HG03520 (cell line): ENCODE results near the gene SHISA9.
"Not testable (repeated sequence)": the region's sequence is repeated elsewhere in the genome, so short reads cannot be mapped to it uniquely, and the experiment has no call there.

ENCODE experiments used
- ATAC-seq: cut with Tn5 transposase; IDR thresholded peaks from one replicate; pipeline ENCODE4 v1.9.1; 2021; ENCODE audit warnings: mild to moderate bottlenecking, moderate library complexity; ENCODE audit not compliant: unreplicated experiment

The SHISA9 gene

GRCh38 chr16:12901597-12902461, at the start of gene SHISA9:
Gene SHISA9, plus strand, starts transcription at chr16:12901598.
- no peak for ATAC-seq

DNA sequence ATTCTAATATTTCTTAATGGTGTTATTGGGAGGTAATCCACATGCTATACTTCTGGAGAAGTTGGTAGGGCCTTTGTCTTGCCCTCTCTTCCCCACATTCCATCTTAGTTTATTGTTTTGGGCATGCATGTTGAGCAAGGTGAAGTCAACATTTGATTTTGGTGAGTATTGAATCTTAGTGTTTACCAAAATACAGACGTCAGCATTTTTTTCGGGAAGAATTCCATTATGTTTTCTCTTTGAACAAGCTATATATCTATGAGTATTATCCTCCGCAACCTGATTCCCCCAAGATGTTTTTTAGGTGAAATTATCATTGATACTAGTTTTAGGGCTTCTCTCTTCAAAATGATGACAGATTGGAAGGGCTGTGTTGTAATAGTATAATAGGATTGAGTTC, 47.4 kb upstream of the SHISA9 start:
- no peak for ATAC-seq

- not testable (repeated sequence) for ATAC-seq
Measured at GRCh38 chr16:12857435-12857834, 44.0 kb upstream of the SHISA9 start.

DNA sequence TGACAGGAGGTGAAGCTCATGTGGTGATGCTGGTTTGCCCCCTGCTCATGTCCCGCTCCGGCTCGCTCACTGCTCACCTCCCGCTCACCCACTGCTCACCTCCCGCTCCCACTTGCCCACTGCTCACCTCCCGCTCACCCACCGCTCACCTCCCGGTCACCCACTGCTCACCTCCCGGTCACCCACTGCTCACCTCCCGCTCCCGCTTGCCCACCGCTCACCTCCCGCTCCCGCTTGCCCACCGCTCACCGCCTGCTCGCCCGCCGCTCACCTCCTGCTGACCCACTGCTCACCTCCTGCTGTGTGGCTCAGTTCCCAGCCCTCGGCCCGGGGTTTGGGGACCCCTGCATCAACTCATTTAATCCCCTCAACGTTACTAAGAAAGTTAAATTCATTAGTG, 39.1 kb upstream of the SHISA9 start:
- ATAC-seq: no peak

GRCh38 chr16:12862941-12863340, 38.5 kb upstream of the SHISA9 start:
- ATAC-seq: no peak

DNA sequence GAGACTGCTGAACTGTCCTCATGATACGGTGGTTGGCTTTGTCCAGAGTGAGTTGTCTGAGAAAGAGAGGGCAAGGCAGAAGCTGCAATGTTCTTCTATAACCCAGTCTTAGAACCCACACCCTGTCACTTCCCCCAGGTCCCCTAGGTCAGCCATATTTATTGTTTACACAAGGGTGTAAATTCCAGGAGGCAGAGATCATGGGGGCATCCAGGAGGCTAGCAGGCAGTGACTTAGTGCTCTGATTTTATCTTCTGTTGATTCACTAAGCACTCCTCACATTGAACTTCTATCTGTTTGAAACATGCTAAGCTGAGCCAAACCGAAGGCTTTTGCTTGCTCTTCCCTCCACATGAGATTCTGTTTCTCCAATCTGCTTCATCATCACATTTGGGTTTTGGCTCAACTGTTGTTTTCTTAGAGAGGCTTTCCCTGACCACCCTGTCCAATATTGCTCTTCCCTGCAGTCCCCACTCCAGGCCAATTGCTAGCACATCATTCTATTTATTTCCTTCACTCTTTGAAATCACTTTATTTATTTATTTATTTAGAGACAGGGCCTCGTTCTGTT, 34.3 kb upstream of the SHISA9 start:
- ATAC-seq: no peak

- no peak for ATAC-seq
Measured at GRCh38 chr16:12868169-12868568, 33.2 kb upstream of the SHISA9 start.

DNA sequence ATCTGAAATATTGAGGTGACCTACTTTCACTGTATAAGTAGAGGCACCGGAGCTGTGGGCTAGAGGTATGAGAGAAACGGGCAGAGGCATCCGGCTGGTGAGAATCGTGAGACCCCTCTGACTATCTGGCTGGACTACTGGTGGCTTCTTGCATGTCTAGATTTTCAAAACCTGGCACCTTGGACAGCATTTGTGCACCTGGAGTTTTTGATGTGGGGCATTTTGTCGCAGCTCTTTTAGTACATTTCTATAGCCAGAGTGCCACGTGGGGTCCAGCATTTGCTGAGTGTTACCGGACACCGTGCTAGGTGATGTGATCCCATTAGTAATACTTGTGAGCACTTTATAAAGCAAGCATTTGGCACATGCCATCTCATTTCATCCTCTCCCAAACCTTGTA, 32.6 kb upstream of the SHISA9 start:
- ATAC-seq: no peak

- ATAC-seq: no peak
Measured at GRCh38 chr16:12869698-12870427, 31.5 kb upstream of the SHISA9 start.

GRCh38 chr16:12871784-12872183, 29.6 kb upstream of the SHISA9 start:
- no peak for ATAC-seq

DNA sequence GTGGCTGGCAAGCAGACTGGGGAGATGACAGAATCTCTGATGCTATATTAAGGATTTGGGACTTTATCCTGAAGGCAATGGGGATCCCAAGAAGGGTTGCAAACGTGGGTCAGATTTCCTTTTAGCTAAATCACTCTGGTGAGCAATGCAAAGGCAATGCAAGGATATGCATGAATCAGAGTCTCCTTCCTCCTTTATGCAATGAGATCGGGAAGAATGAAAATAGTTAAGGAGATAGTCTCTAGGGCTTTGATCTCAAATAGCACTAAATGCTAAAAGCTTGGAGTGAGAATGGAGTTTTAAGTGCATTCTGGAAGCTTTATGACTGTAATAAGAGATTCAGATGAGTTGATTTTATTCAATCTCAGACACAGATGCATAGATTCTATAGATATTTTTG, 27.2 kb upstream of the SHISA9 start:
- no peak for ATAC-seq

- no peak for ATAC-seq
Measured at GRCh38 chr16:12876778-12877177, 24.6 kb upstream of the SHISA9 start.

DNA sequence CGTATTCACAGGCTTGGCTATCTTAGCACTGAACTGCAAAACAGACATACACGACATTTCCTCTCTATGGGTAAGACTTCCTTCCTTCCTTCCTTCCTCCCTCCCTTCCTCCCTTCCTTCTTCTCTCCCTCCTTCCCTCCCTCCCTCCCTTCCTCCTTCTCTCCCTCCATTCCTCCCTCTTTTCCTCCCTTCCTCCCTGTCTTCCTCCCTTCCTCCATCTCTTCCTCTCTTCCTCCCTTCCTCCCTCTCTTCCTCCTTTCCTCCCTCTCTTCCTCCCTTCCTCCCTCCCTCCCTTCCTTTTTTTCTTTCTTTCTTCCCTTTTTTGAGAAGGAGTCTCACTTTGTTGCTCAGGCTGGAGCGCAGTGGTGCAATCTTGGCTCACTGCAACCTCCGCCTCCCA, 22.4 kb upstream of the SHISA9 start:
- ATAC-seq: no peak

- no peak for ATAC-seq
Measured at GRCh38 chr16:12879812-12880211, 21.6 kb upstream of the SHISA9 start.

DNA sequence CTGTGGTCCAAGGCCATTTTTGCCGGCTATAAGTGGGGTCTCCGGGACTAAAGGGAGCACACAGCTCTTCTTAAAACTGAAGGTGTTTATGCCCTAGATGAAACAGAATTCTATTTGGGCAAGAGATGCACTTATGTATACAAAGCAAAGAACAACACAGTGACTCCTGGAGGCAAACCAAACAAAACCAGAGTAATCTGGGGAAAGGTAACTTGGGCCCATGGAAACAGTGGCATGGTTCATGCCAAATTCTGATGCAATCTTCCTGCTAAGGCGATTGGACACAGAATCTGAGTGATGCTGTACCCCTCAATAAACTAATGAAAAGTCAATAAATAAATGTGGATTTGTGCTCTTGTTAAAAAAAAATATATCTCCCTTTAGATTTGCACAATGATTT, 20.2 kb upstream of the SHISA9 start:
- ATAC-seq: no peak

GRCh38 chr16:12881740-12882139, 19.7 kb upstream of the SHISA9 start:
- no peak for ATAC-seq

DNA sequence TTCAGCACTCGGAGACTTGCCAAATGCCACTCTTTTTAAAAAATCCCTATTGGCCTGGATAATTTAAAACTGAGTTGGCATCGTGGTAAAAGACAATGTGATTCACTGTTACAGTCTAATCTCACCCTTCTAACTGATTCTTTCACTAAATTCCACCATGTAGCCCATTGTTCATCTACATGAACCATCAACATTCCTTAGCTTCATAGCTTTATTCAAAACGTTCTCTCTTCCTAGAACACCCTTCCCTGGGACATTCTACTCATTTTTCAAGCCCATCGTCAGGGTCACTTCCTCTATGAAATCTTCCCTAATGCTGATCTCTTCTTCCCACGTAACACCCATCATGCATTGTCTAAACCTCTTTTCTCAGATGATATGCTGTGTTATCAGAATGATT, 15.7 kb upstream of the SHISA9 start:
- ATAC-seq: no peak

DNA sequence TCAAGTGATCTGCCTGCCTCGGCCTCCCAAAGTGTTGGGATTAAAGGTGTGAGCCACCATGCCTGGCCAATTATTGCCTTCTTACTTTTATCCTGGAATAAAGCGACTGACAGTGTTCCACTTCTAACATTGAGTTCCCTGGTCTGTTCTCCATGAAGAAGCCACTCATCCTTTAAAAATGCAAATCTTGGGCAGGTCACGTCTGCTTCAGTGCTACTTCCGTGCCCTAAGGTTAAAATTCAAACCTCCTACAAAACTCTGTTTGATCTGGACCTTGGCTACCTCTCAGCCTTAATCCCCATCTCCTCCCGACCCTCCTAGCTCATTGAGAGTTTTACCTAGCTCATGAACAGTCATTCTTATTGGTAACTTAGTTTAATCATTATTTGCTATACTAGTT, 9.6 kb upstream of the SHISA9 start:
- no peak for ATAC-seq

DNA sequence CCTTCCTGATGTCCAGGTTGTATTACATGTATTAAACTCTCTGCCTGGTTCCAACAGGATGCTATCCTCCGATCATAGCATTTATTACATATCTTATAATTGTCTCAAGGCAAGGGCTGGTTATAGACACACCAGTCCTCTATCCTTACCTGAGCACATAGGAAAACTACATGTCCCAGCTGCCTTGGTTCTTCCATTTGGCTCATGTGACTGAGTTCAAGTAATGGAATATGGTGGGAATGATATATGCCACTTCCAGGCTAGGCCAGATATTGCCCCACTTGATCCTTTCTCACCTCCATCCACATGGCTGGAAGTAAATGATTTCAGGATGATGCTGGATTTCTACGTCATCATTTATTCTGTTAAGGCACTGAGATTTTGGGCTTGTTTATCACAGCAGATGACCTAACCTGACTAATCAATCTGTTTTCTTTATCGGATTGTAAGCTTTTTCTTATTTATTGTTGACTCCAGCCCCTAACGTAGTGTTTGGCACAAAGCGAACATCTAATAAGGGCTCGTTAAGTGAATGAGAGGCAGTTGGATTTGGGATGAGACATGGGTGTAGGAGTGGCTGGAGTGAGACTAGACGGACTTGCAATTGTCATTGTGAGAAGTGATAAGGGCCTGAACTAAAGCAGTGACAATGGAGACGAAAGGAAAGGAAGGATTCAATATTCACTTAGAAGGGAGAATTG, 8.2 kb upstream of the SHISA9 start:
- no peak for ATAC-seq

DNA sequence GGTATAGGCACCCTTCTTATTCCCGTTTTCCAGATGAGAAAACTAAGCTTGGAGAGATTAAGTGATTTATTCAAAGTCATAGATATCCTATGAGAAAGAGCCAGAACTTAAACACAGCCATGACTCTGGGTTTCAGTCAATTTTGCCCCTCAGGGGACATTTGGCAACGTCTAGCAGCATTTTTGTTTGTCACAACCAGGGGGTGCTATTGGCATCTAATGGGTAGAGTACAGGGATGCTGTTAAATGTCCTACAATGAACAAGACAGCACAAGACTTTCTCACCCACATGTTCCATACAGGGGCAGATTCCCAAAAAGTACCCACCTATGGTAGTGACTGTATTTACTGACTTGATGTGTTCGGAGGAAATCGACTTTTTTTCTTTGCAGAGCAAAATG, 4.8 kb upstream of the SHISA9 start:
- no peak for ATAC-seq

DNA sequence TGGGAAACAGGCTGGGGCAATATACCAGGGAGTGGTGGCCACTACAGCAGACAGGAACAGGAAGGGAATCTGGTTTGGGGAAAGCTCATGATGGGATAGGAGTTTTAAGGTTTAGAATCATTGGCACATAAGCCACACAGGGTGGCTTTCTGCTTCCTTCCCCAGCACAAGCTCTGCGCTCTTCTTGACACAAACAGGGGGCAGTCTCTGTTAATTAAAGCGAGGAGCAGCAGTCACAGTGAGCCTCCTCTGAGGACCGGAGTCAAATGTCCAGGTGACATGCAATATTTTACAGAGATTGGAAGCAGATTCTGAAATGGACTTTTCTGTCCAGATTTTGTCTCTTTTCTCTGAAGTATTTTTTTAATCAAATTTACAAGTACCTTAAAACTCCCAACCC, 2.8 kb upstream of the SHISA9 start:
- ATAC-seq: no peak
